Measurements from ENCODE around the gene MIXL1.
"Not testable (repeated sequence)": the region's sequence is repeated elsewhere in the genome, so short reads cannot be mapped to it uniquely, and the experiment has no call there.

Gene MIXL1

DNA sequence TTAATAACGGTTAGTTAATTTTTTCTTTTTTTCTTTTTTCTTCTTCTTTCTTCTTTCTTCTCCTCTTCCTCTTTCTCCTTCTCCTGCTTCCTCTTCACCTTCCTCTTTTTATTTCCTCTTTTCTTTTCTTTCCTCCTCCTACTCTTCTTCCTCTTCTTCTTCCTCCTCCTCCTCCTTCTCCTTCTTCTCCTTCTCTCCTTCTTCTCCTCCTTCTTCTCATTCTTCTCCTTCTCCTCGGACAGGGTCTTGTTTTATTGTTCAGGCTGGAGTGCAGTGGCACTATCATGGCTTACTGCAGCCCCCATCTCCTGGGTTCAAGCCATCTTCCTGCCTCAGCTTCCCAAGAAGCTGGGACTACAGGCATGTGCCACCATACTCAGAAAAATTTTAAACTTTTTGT, 23.5 kb upstream of the MIXL1 start:
- H4K91ac ChIP-seq (ENCODE audit: low read depth, low read length) = no peak overlapping the region
- H3K79me2 ChIP-seq (ENCODE audit: control insufficient read depth, insufficient read depth, low read length, poor library complexity) = no peaks in the 10 kb centered on the region
- no peak overlapping the region for H2BK12ac ChIP-seq (ENCODE audit: low read length)
- H2BK5ac ChIP-seq (ENCODE audit: low read depth, low read length, poor library complexity) = no peak overlapping the region
- no peaks in the 10 kb centered on the region for H3K4me1 ChIP-seq (ENCODE audit: control insufficient read depth in 1 of 2, insufficient read depth in 2 of 2, low read length in 2 of 2)
- WGBS (ENCODE audit: extremely low coverage, insufficient coverage, insufficient read length) = no CpG with 5 or more reads among the region's 2 CpGs
- H3K27me3 ChIP-seq (ENCODE audit: insufficient read depth, low read length) = no peaks in the 10 kb centered on the region
- no peak overlapping the region for H2AFZ ChIP-seq (ENCODE audit: insufficient read depth, low read length, poor library complexity)
- H3K23ac ChIP-seq (ENCODE audit: low read length) = no peak overlapping the region
- H4K8ac ChIP-seq (ENCODE audit: low read depth, low read length) = no peak overlapping the region
- no peak for DNase-seq
- H3K9me3 ChIP-seq (ENCODE audit: insufficient read depth, low read depth, low read length) = no peaks in the 10 kb centered on the region
- no peak overlapping the region for H3K27ac ChIP-seq (ENCODE audit: low read depth, low read length)
- H3K14ac ChIP-seq (ENCODE audit: low read length) = no peak overlapping the region
- H2BK120ac ChIP-seq (ENCODE audit: insufficient read depth, low read length, poor library complexity) = no peak overlapping the region
- no peak overlapping the region for H3K18ac ChIP-seq (ENCODE audit: low read length)
- H3K4ac ChIP-seq (ENCODE audit: low read depth, low read length) = no peak overlapping the region
- no peak overlapping the region for H3K9ac ChIP-seq (ENCODE audit: low read length)
- no peak overlapping the region for H3K4me3 ChIP-seq (ENCODE audit: low read depth, low read length)
- H3K36me3 ChIP-seq (ENCODE audit: control insufficient read depth in 1 of 2, insufficient read depth in 2 of 2, low read length in 2 of 2) = no peaks in the 10 kb centered on the region
- no peak overlapping the region for H4K12ac ChIP-seq (ENCODE audit: low read depth, low read length)
- no peak overlapping the region for H3K4me2 ChIP-seq (ENCODE audit: low read length)
- peak overlapping the region; percentile 16 for H2AK5ac ChIP-seq (ENCODE audit: low read length)
- H3K79me1 ChIP-seq (ENCODE audit: low read length) = no peaks in the 10 kb centered on the region

- WGBS (ENCODE audit: extremely low coverage, insufficient coverage, insufficient read length) = no CpG with 5 or more reads among the region's 5 CpGs
- Histone ChIP-seq H3K79me2 (ENCODE audit: control insufficient read depth, insufficient read depth, low read length, poor library complexity) (no peaks in the 10 kb centered on the region), H4K12ac (ENCODE audit: low read depth, low read length) (no peak overlapping the region), H2BK5ac (ENCODE audit: low read depth, low read length, poor library complexity) (no peak overlapping the region), H3K14ac (ENCODE audit: low read length) (no peak overlapping the region), H3K36me3 (ENCODE audit: control insufficient read depth in 1 of 2, insufficient read depth in 2 of 2, low read length in 2 of 2) (no peaks in the 10 kb centered on the region), H3K23ac (ENCODE audit: low read length) (no peak overlapping the region), H3K79me1 (ENCODE audit: low read length) (no peaks in the 10 kb centered on the region), H3K4me3 (ENCODE audit: low read depth, low read length) (no peak overlapping the region), H3K18ac (ENCODE audit: low read length) (no peak overlapping the region), H2AFZ (ENCODE audit: insufficient read depth, low read length, poor library complexity) (no peak overlapping the region), H2BK12ac (ENCODE audit: low read length) (peak overlapping the region; percentile 76), H3K4me1 (ENCODE audit: control insufficient read depth in 1 of 2, insufficient read depth in 2 of 2, low read length in 2 of 2) (no peaks in the 10 kb centered on the region), H2AK5ac (ENCODE audit: low read length) (no peak overlapping the region), H4K8ac (ENCODE audit: low read depth, low read length) (no peak overlapping the region), H3K27me3 (ENCODE audit: insufficient read depth, low read length) (no peaks in the 10 kb centered on the region), H3K9me3 (ENCODE audit: insufficient read depth, low read depth, low read length) (no peaks in the 10 kb centered on the region), H3K4ac (ENCODE audit: low read depth, low read length) (no peak overlapping the region), H3K27ac (ENCODE audit: low read depth, low read length) (no peak overlapping the region), H2BK120ac (ENCODE audit: insufficient read depth, low read length, poor library complexity) (no peak overlapping the region), H3K4me2 (ENCODE audit: low read length) (no peak overlapping the region), H3K9ac (ENCODE audit: low read length) (no peak overlapping the region), H4K91ac (ENCODE audit: low read depth, low read length) (no peak overlapping the region)
- peak in 1 of 2 donors; percentile 45 for DNase-seq
Observed at GRCh38 chr1:226201029-226201593, 22.4 kb upstream of the MIXL1 start.

DNA sequence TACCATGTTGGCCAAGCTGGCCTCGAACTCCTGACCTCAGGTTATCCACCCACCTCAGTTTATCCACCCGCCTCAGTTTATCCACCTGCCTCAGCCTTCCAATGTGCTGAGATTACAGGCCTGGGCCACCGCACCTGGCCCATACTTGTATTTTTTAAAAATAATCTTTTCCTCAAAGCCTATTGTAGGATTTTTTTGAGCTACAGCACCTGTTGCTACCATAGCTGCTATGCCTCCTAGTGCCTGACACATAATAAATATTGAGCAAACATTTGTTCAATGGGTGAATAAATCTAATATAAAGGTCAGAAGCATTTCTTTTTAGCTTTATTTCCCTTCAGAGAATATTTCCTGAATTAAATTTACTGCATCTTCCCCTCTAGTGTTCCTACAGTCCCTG, 21.2 kb upstream of the MIXL1 start:
- no peak overlapping the region for H3K4me3 ChIP-seq (ENCODE audit: low read depth, low read length)
- no peaks in the 10 kb centered on the region for H3K27me3 ChIP-seq (ENCODE audit: insufficient read depth, low read length)
- H3K27ac ChIP-seq (ENCODE audit: low read depth, low read length) = no peak overlapping the region
- H3K9me3 ChIP-seq (ENCODE audit: insufficient read depth, low read depth, low read length) = no peaks in the 10 kb centered on the region
- no peak overlapping the region for H3K9ac ChIP-seq (ENCODE audit: low read length)
- H3K14ac ChIP-seq (ENCODE audit: low read length) = no peak overlapping the region
- H3K4me2 ChIP-seq (ENCODE audit: low read length) = no peak overlapping the region
- H4K91ac ChIP-seq (ENCODE audit: low read depth, low read length) = no peak overlapping the region
- no peak overlapping the region for H2BK120ac ChIP-seq (ENCODE audit: insufficient read depth, low read length, poor library complexity)
- H2AFZ ChIP-seq (ENCODE audit: insufficient read depth, low read length, poor library complexity) = no peak overlapping the region
- H3K79me1 ChIP-seq (ENCODE audit: low read length) = no peaks in the 10 kb centered on the region
- no CpG with 5 or more reads among the region's 3 CpGs for WGBS (ENCODE audit: extremely low coverage, insufficient coverage, insufficient read length)
- H2BK12ac ChIP-seq (ENCODE audit: low read length) = no peak overlapping the region
- no peak overlapping the region for H2BK5ac ChIP-seq (ENCODE audit: low read depth, low read length, poor library complexity)
- no peak overlapping the region for H3K4ac ChIP-seq (ENCODE audit: low read depth, low read length)
- H2AK5ac ChIP-seq (ENCODE audit: low read length) = no peak overlapping the region
- H3K4me1 ChIP-seq (ENCODE audit: control insufficient read depth in 1 of 2, insufficient read depth in 2 of 2, low read length in 2 of 2) = no peaks in the 10 kb centered on the region
- no peak overlapping the region for H3K23ac ChIP-seq (ENCODE audit: low read length)
- no peak overlapping the region for H4K12ac ChIP-seq (ENCODE audit: low read depth, low read length)
- no peak overlapping the region for H4K8ac ChIP-seq (ENCODE audit: low read depth, low read length)
- H3K36me3 ChIP-seq (ENCODE audit: control insufficient read depth in 1 of 2, insufficient read depth in 2 of 2, low read length in 2 of 2) = no peaks in the 10 kb centered on the region
- H3K18ac ChIP-seq (ENCODE audit: low read length) = no peak overlapping the region
- no peaks in the 10 kb centered on the region for H3K79me2 ChIP-seq (ENCODE audit: control insufficient read depth, insufficient read depth, low read length, poor library complexity)
- no peak for DNase-seq

- H3K4me3 ChIP-seq (ENCODE audit: low read depth, low read length); H2BK12ac ChIP-seq (ENCODE audit: low read length); H3K4me1 ChIP-seq (ENCODE audit: control insufficient read depth in 1 of 2, insufficient read depth in 2 of 2, low read length in 2 of 2); H2BK5ac ChIP-seq (ENCODE audit: low read depth, low read length, poor library complexity); H3K9ac ChIP-seq (ENCODE audit: low read length); H3K4me2 ChIP-seq (ENCODE audit: low read length); H3K27ac ChIP-seq (ENCODE audit: low read depth, low read length); DNase-seq; H3K79me1 ChIP-seq (ENCODE audit: low read length); H3K23ac ChIP-seq (ENCODE audit: low read length); H3K79me2 ChIP-seq (ENCODE audit: control insufficient read depth, insufficient read depth, low read length, poor library complexity); H4K91ac ChIP-seq (ENCODE audit: low read depth, low read length); H3K4ac ChIP-seq (ENCODE audit: low read depth, low read length); H3K18ac ChIP-seq (ENCODE audit: low read length); H2BK120ac ChIP-seq (ENCODE audit: insufficient read depth, low read length, poor library complexity); H3K14ac ChIP-seq (ENCODE audit: low read length); H3K27me3 ChIP-seq (ENCODE audit: insufficient read depth, low read length); H2AK5ac ChIP-seq (ENCODE audit: low read length); H3K9me3 ChIP-seq (ENCODE audit: insufficient read depth, low read depth, low read length); H2AFZ ChIP-seq (ENCODE audit: insufficient read depth, low read length, poor library complexity); H4K8ac ChIP-seq (ENCODE audit: low read depth, low read length); H3K36me3 ChIP-seq (ENCODE audit: control insufficient read depth in 1 of 2, insufficient read depth in 2 of 2, low read length in 2 of 2); H4K12ac ChIP-seq (ENCODE audit: low read depth, low read length): not testable (repeated sequence)
- no CpG with 5 or more reads among the region's 6 CpGs for WGBS (ENCODE audit: extremely low coverage, insufficient coverage, insufficient read length)
Observed at GRCh38 chr1:226202666-226203065, 20.8 kb upstream of the MIXL1 start.
